HG02759 (cell line): Measurements from ENCODE around the gene PANX2.

Experiments used
- ATAC-seq: cut with Tn5 transposase; IDR thresholded peaks from one replicate; pipeline ENCODE4 v1.9.1; 2021; ENCODE audit warnings: mild to moderate bottlenecking, moderate library complexity; ENCODE audit not compliant: unreplicated experiment

PANX2 gene

GRCh38 chr22:50224071-50224470 lies 53.5 kb downstream of the PANX2 start:
- ATAC-seq = no peak

- ATAC-seq = no peak
These were observed 54.9 kb downstream of the PANX2 start for GRCh38 chr22:50225200-50225969.

GRCh38 chr22:50226063-50226874 lies 55.7 kb downstream of the PANX2 start:
- ATAC-seq = no peak

- no peak for ATAC-seq
These were observed 56.3 kb downstream of the PANX2 start for GRCh38 chr22:50226875-50227165.

- ATAC-seq = no peak
These were observed 57.2 kb downstream of the PANX2 start for GRCh38 chr22:50227579-50228215.

GRCh38 chr22:50228366-50228765 lies 57.8 kb downstream of the PANX2 start:
- ATAC-seq = no peak

- ATAC-seq = no peak
These were observed 58.8 kb downstream of the PANX2 start for GRCh38 chr22:50229370-50229769.
